GM19351 (cell line): ENCODE data around the gene ANGPTL2.

Source experiments
- ATAC-seq: cut with Tn5 transposase; IDR thresholded peaks from one replicate; pipeline ENCODE4 v1.9.1; 2021; ENCODE audit warnings: mild to moderate bottlenecking, moderate library complexity; ENCODE audit not compliant: unreplicated experiment

Gene ANGPTL2

GRCh38 chr9:127121628-127122175 is 733 bp downstream of the ANGPTL2 start:
- no peak for ATAC-seq

GRCh38 chr9:127119320-127119709 is 3.1 kb downstream of the ANGPTL2 start:
- no peak for ATAC-seq

- no peak for ATAC-seq
Measured at GRCh38 chr9:127118597-127119319, 3.7 kb downstream of the ANGPTL2 start.

- ATAC-seq: no peak
Measured at GRCh38 chr9:127117801-127118200, 4.6 kb downstream of the ANGPTL2 start.

GRCh38 chr9:127116957-127117356 is 5.5 kb downstream of the ANGPTL2 start:
- ATAC-seq: no peak

GRCh38 chr9:127116088-127116726 is 6.2 kb downstream of the ANGPTL2 start:
- no peak for ATAC-seq

GRCh38 chr9:127114606-127115005 is 7.8 kb downstream of the ANGPTL2 start:
- ATAC-seq: no peak

- no peak for ATAC-seq
Measured at GRCh38 chr9:127113191-127113972, 9.1 kb downstream of the ANGPTL2 start.

- ATAC-seq: no peak
Measured at GRCh38 chr9:127112735-127113161, 9.7 kb downstream of the ANGPTL2 start.

GRCh38 chr9:127112056-127112455 is 10.4 kb downstream of the ANGPTL2 start:
- no peak for ATAC-seq

- ATAC-seq: no peak
Measured at GRCh38 chr9:127109212-127109711, 13.2 kb downstream of the ANGPTL2 start.

- ATAC-seq: no peak
Measured at GRCh38 chr9:127107929-127108876, 14.2 kb downstream of the ANGPTL2 start.

GRCh38 chr9:127107171-127107928 is 15.1 kb downstream of the ANGPTL2 start:
- ATAC-seq: no peak

- ATAC-seq: no peak
Measured at GRCh38 chr9:127106466-127106855, 16.0 kb downstream of the ANGPTL2 start.

GRCh38 chr9:127105805-127106465 is 16.5 kb downstream of the ANGPTL2 start:
- no peak for ATAC-seq

GRCh38 chr9:127104581-127105311 is 17.7 kb downstream of the ANGPTL2 start:
- no peak for ATAC-seq

- no peak for ATAC-seq
Measured at GRCh38 chr9:127102788-127103187, 19.6 kb downstream of the ANGPTL2 start.

- no peak for ATAC-seq
Measured at GRCh38 chr9:127102176-127102575, 20.3 kb downstream of the ANGPTL2 start.
